Measurements from ENCODE around the gene SMCO3.

DNA sequence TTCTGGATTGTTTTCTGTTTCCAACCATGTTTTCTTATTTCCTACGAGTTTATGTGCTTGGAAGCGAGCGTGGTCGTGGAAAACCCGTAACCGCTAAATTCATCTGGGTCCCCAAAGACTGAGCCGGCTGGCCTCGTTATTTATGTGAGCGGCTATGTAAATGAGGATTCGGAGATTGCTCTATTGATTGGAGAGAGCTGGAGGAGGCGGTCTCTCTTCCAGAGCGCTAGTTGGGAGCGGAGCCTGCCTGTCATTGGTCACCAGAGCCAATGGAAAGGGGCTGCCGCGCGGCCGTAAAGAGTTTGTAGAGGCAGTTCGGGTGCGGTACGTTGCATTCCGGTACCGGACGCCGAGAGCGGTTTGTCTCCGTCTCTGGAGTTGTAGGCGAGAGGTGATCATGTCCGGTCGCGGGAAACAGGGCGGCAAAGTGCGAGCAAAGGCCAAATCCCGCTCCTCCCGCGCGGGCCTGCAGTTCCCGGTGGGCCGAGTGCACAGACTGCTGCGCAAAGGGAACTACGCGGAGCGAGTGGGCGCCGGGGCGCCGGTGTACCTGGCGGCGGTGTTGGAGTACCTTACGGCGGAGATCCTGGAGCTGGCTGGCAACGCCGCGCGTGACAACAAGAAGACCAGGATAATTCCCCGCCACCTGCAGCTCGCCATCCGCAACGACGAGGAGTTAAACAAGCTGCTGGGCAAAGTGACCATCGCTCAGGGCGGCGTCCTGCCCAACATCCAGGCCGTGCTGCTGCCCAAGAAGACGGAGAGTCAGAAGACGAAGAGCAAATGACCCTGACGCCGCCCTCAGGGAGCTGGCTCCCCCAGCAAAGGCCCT is 39.7 kb downstream of the SMCO3 start:
- TF ChIP-seq EP300 (IDR thresholded peaks at IDR 0.05): peak; percentile 12 to 100
- peak; percentile 98 to 99 for TF ChIP-seq POLR2A (IDR thresholded peaks at IDR 0.05)

All from tibial nerve (tissue), 3 donors.